ENCODE data around the gene TMEM178B.

TMEM178B gene

GRCh38 chr7:141495057-141495456, 421.2 kb downstream of the TMEM178B start:
- DNase-seq, result no peak

GRCh38 chr7:141497391-141497790, 423.5 kb downstream of the TMEM178B start:
- DNase-seq, result no peak

GRCh38 chr7:141500608-141501007, 426.7 kb downstream of the TMEM178B start:
- no peak for DNase-seq

GRCh38 chr7:141501451-141501850, 427.6 kb downstream of the TMEM178B start:
- DNase-seq, result no peak

- no peak for DNase-seq
These were observed 437.4 kb downstream of the TMEM178B start for GRCh38 chr7:141511316-141511675.

- no peak for DNase-seq
These were observed 438.0 kb downstream of the TMEM178B start for GRCh38 chr7:141511676-141512396.

GRCh38 chr7:141512597-141512996, 438.7 kb downstream of the TMEM178B start:
- no peak for DNase-seq

GRCh38 chr7:141513720-141514119, 439.9 kb downstream of the TMEM178B start:
- no peak for DNase-seq

GRCh38 chr7:141515941-141516340, 442.1 kb downstream of the TMEM178B start:
- DNase-seq, result no peak

- DNase-seq, result no peak
These were observed 445.8 kb downstream of the TMEM178B start for GRCh38 chr7:141519623-141520022.

GRCh38 chr7:141522657-141523342, 448.9 kb downstream of the TMEM178B start:
- no peak for DNase-seq

GRCh38 chr7:141525973-141526514, 452.2 kb downstream of the TMEM178B start:
- DNase-seq, result no peak

- DNase-seq, result no peak
These were observed 453.2 kb downstream of the TMEM178B start for GRCh38 chr7:141527076-141527475.

- DNase-seq, result no peak
These were observed 454.5 kb downstream of the TMEM178B start for GRCh38 chr7:141528399-141528798.

Measured in stimulated activated naive CD4-positive, alpha-beta T cell treated with Interleukin-2 at 50 U/mL for 16 hours (primary cell).